Fibroblast of lung (primary cell): ENCODE results near the gene CAAP1. TPM values are rescaled to one million over a fixed set of nuclear protein-coding genes. Genes with fewer than 3 reads are reported as not detected.

ENCODE experiments used
- DNase-seq, 2 donors: peaks; one replicate each; pipeline versions ENCODE4 v3.0.0 to v3.0.0-alpha.2; 2010; ENCODE audit warnings: low read depth in 2 of 2
- H2AFZ ChIP-seq: 2 replicates; pipeline ENCODE4 v1.5.1; 2012; ENCODE audit warnings: low read length, control low read depth, inconsistent platforms
- H3K27ac ChIP-seq: 2 replicates; pipeline ENCODE4 v1.5.1; 2011; ENCODE audit warnings: low read length, control low read depth; ENCODE audit not compliant: insufficient read depth
- H3K27me3 ChIP-seq: 2 replicates; pipeline ENCODE4 v1.5.1; 2011; ENCODE audit warnings: mild to moderate bottlenecking, low read length; ENCODE audit not compliant: control insufficient read depth, insufficient read depth
- H3K36me3 ChIP-seq: 2 replicates; pipeline ENCODE4 v1.5.1; 2011; ENCODE audit warnings: low read length; ENCODE audit not compliant: control insufficient read depth, insufficient read depth
- H3K4me1 ChIP-seq: 2 replicates; pipeline ENCODE4 v1.5.1; 2011; ENCODE audit warnings: low read length; ENCODE audit not compliant: control insufficient read depth, insufficient read depth; ENCODE audit errors: extremely low read depth
- H3K4me2 ChIP-seq: 2 replicates; pipeline ENCODE4 v1.5.1; 2011; ENCODE audit warnings: low read length, control low read depth; ENCODE audit not compliant: insufficient read depth; ENCODE audit errors: extremely low read depth
- H3K4me3 ChIP-seq, 4 experiments: fragments of 200-600 bp in 1 of 4; sonication (generic) in 1 of 4; replicated peaks in 1 of 4; 2 replicates each; pipeline ENCODE4 v1.5.1; 2011 to 2016; ENCODE audit warnings: low read length in 4 of 4, low read depth in 3 of 4, mild to moderate bottlenecking in 3 of 4, control low read depth in 2 of 4, inconsistent platforms in 1 of 4, mixed read lengths in 1 of 4; ENCODE audit not compliant: insufficient read depth in 1 of 4; ENCODE audit errors: control extremely low read depth in 1 of 4
- H3K79me2 ChIP-seq: 2 replicates; pipeline ENCODE4 v1.5.1; 2012; ENCODE audit warnings: mild to moderate bottlenecking, low read length, inconsistent platforms; ENCODE audit not compliant: control insufficient read depth, insufficient read depth
- H3K9ac ChIP-seq: 2 replicates; pipeline ENCODE4 v1.5.1; 2011; ENCODE audit warnings: mild to moderate bottlenecking, low read length, control low read depth; ENCODE audit not compliant: insufficient read depth
- H3K9me3 ChIP-seq: 2 replicates; pipeline ENCODE4 v1.5.1; 2012; ENCODE audit warnings: low read depth, low read length; ENCODE audit not compliant: control insufficient read depth, insufficient read depth
- H4K20me1 ChIP-seq: 2 replicates; pipeline ENCODE4 v1.5.1; 2011; ENCODE audit warnings: low read length; ENCODE audit not compliant: control insufficient read depth, insufficient read depth; ENCODE audit errors: extremely low read depth
- CTCF ChIP-seq, 2 donors: IDR thresholded peaks in 1 of 2; conservative IDR thresholded peaks in 1 of 2; 1 replicate in 1 of 2; 2 replicates in 1 of 2; pipeline ENCODE4 v1.5.1; 2011 to 2012; ENCODE audit warnings: low read length in 2 of 2, control low read depth in 1 of 2, inconsistent platforms in 1 of 2, low read depth in 1 of 2, mild to moderate bottlenecking in 1 of 2
- EZH2 ChIP-seq: IDR thresholded peaks from 2 replicates; pipeline ENCODE4 v1.5.1; 2012; ENCODE audit warnings: low read length, control low read depth, mild to moderate bottlenecking; ENCODE audit errors: missing control alignments
- polyA plus RNA-seq, 2 donors: library from polyadenylated mRNA; depleted of rRNA in 1 of 2; stranded (reverse) in 1 of 2; unstranded in 1 of 2; fragments of >200 nt; gene quantifications; 2 replicates each; pipeline ENCODE4 v1.2.1, GENCODE V29; 2011 to 2012; ENCODE audit warnings: missing spikeins in 1 of 2
- total RNA-seq: library from RNA; depleted of rRNA; stranded (reverse); fragments of >200 nt; gene quantifications from 2 replicates; pipeline ENCODE4 v1.2.1, GENCODE V29; 2014

CAAP1 gene
- total and polyA plus RNA-seq, 2 donors (not counting 1 experiment from before 2014, with no cell fraction given): 13.9 to 15.9 TPM

DNA sequence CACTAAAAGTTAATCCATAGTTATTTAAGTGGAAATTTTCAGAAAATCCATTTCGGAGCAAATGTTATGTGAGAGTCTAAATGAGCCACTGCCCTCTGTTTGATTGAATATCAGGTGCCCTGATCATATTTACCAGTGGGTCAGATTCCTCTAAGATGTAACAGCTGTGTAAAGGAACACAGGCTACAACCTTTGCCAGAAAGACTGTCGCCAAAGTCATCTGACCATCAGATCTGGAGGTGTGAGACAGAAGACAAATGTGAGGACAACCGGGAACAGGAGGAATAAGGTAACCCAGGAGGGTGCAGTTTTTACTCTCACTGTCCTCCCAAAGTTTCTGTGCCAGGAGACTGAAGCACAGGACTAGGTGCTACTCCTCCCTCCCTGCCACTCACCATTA, 90.8 kb downstream of the CAAP1 start:
- Histone ChIP-seq H4K20me1 (no peaks in the 10 kb centered on the region), H3K36me3 (no peaks in the 10 kb centered on the region), H3K79me2 (no peaks in the 10 kb centered on the region), H3K4me2 (no peak overlapping the region), H3K9ac (no peak overlapping the region), H3K4me3 (no peak overlapping the region), H3K9me3 (no peaks in the 10 kb centered on the region), H3K4me1 (no peaks in the 10 kb centered on the region), H2AFZ (no peak overlapping the region), H3K27ac (no peak overlapping the region), H3K27me3 (no peaks in the 10 kb centered on the region)
- TF ChIP-seq CTCF (conservative IDR thresholded peaks at IDR 0.05 in 1 of 2, IDR thresholded peaks at IDR 0.05 in 1 of 2; ENCODE audit: low read depth in 1 of 2, low read length in 2 of 2) (no peak), EZH2 (no peak)
- DNase-seq: no peak

- Histone ChIP-seq H3K4me1 (no peaks in the 10 kb centered on the region), H3K27me3 (no peaks in the 10 kb centered on the region), H3K4me3 (no peak overlapping the region), H3K27ac (no peak overlapping the region), H4K20me1 (no peaks in the 10 kb centered on the region), H2AFZ (no peak overlapping the region), H3K4me2 (no peak overlapping the region), H3K79me2 (no peaks in the 10 kb centered on the region), H3K36me3 (no peaks in the 10 kb centered on the region), H3K9me3 (no peaks in the 10 kb centered on the region), H3K9ac (no peak overlapping the region)
- no peak for TF ChIP-seq CTCF (conservative IDR thresholded peaks at IDR 0.05 in 1 of 2, IDR thresholded peaks at IDR 0.05 in 1 of 2; ENCODE audit: low read depth in 1 of 2, low read length in 2 of 2)
- TF ChIP-seq EZH2: no peak
- DNase-seq: no peak
Observed at GRCh38 chr9:26800322-26800721, 92.3 kb downstream of the CAAP1 start.

GRCh38 chr9:26791274-26791673, 101.3 kb downstream of the CAAP1 start:
- no peak overlapping the region for H3K27ac ChIP-seq
- TF ChIP-seq CTCF (conservative IDR thresholded peaks at IDR 0.05 in 1 of 2, IDR thresholded peaks at IDR 0.05 in 1 of 2; ENCODE audit: low read depth in 1 of 2, low read length in 2 of 2): no peak
- TF ChIP-seq EZH2: no peak
- H3K4me2 ChIP-seq: no peak overlapping the region
- no peak overlapping the region for H2AFZ ChIP-seq
- H3K9ac ChIP-seq: no peak overlapping the region
- H3K9me3 ChIP-seq: no peaks in the 10 kb centered on the region
- H3K36me3 ChIP-seq: no peaks in the 10 kb centered on the region
- H3K4me3 ChIP-seq: no peak overlapping the region
- H4K20me1 ChIP-seq: no peaks in the 10 kb centered on the region
- H3K4me1 ChIP-seq: no peaks in the 10 kb centered on the region
- no peak for DNase-seq
- no peaks in the 10 kb centered on the region for H3K27me3 ChIP-seq
- H3K79me2 ChIP-seq: no peaks in the 10 kb centered on the region

Other genes starting within 250 kb of the CAAP1 start
- gene PLAA, start 54.4 kb upstream of the CAAP1 start, total RNA-seq: 36.7 and 38.1 TPM in 2 replicates
- gene PLAA, start 54.4 kb upstream of the CAAP1 start, polyA plus RNA-seq: 29.2 and 31.1 TPM in 2 replicates
- 14.6 and 18.0 TPM in 2 replicates for gene IFT74, start 63.6 kb upstream of the CAAP1 start, total RNA-seq
- 9.7 and 12.8 TPM in 2 replicates for gene IFT74, start 63.6 kb upstream of the CAAP1 start, polyA plus RNA-seq
- gene LRRC19, start 112.9 kb upstream of the CAAP1 start, total RNA-seq: not detected in 2 replicates
- not detected in 2 replicates for gene LRRC19, start 112.9 kb upstream of the CAAP1 start, polyA plus RNA-seq
- 0.51 and 1.8 TPM in 2 replicates for gene TEK, start 216.4 kb upstream of the CAAP1 start, total RNA-seq
- gene TEK, start 216.4 kb upstream of the CAAP1 start, polyA plus RNA-seq: 0.54 and 0.77 TPM in 2 replicates